Activated T-helper 9 cell treated with anti-CD3 and anti-CD28 coated beads, Interleukin-2, amount 50 U/mL, for 16 hours (primary cell): ENCODE results near the gene PRIMA1.

Experiments used
- DNase-seq: peaks from one replicate; pipeline ENCODE4 v3.0.0-alpha.2; 2020; ENCODE audit warnings: low read depth

The PRIMA1 gene

DNA sequence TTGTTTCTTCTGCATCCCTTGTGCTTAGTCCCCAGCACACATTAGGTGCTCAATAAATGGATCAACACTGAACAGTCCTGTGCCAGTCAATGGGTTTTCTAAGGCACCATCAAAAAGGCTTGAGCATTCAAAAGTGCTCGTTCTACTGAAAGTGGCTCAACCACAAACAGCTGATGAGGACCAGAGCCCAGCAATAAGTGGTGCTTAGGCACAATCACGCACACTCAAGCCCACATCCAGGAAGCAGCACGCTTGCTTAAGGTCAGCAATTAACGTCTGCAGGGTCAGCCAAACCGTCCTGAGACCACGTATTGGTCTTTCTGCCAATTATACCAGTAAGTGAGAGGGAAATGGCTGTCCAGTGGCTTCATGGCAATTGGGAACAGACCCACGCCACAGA lies 56.5 kb downstream of the PRIMA1 start:
- no peak for DNase-seq

- no peak for DNase-seq
These were observed 58.3 kb downstream of the PRIMA1 start for GRCh38 chr14:93729993-93730392.

GRCh38 chr14:93728651-93729016 lies 59.7 kb downstream of the PRIMA1 start:
- no peak for DNase-seq

DNA sequence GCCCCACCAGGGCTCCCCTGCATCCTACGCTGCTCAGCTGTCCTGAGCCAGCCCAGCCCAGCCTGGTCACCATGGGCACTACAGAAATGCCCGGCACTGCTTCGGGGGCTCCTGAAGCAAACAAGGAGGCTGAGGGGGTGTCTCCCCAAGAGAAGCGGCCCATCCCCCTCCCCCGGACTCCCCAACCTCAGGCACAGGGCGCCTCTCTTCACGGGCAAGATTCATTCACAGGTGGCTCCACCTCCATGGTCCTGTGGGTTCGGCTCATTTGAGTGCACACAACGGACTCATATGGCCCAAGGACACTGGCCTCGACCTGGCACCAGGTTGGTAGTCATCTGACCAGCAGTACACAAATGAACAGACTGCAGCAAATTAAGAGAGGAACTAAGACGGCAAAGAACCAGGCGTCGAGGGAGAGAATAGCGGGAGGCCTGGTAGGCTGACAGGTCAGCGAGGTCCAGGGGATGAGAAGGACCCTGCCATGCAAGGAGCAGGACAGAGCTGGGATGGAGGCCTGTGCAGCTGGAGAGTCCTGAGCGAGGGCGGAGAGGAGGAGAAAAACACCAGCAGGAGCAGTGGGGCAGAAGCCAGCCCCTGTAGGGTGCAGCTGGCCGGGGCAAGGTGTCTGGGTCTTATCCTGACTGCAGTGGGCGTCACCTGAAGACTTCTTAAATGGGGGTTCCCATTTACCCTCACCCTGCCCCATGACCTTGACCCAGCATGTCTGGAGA lies 60.2 kb downstream of the PRIMA1 start:
- DNase-seq = no peak

DNA sequence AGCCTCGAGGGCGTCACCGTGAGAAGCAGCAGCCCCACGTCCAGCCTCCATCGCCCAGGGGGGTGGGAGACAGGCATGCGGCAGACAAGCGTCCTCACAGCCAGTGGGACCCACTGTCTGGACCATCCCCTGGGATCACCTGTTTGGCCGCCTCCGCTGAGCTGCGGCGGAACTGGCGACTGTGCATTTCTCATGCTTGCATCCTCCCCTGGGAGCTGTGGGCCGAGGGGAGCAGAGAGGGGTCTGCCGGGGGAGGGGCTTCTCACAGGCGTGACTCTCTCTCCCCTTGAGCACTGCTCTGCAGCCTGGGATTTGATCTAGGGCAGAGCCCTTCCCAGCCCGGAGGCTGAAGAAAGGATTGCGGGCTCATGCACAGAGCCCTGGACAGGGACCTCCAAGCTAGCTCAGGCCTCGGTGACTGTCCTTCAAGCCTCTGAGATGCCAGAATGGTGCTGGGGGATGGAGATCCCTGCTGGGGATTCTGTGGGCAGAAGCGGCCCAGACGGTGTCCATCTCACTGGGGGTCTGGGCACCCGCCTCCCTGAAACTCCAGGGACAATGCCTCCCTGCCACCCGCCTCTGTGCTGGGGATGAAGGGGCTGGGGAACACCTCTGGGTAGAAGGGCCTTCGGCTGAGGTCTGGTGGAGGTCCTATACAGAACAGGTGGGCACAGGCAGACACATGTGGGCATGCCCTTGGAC lies 61.1 kb downstream of the PRIMA1 start:
- DNase-seq = no peak

- no peak for DNase-seq
These were observed 62.3 kb downstream of the PRIMA1 start for GRCh38 chr14:93725993-93726392.

GRCh38 chr14:93725002-93725582 lies 63.2 kb downstream of the PRIMA1 start:
- DNase-seq = no peak

- no peak for DNase-seq
These were observed 65.3 kb downstream of the PRIMA1 start for GRCh38 chr14:93723001-93723400.

DNA sequence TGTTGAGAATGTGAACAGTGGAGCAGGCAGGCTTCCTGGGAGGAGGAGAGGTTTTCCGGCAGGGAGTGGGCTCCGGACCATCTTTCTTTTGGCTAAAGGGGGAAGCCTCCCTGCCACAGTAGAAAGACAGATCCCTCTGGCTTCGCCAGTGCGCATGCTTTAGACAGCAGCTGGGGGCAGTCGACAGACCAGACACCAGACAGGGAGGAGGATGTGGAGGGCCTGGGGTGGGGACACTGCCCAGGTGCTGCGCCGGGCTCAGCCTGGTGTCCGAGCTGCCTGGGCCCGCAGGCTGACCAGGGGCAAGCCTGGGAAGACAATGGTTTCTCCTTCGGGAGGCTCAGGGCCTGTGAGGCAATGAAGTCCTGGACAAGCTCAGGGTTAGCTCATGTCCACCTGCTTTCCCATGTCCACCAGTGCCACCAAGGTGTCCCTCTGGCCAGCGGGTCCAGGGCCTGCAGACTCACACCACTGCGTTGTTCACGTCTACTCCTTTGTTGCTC lies 67.3 kb downstream of the PRIMA1 start:
- DNase-seq = no peak

DNA sequence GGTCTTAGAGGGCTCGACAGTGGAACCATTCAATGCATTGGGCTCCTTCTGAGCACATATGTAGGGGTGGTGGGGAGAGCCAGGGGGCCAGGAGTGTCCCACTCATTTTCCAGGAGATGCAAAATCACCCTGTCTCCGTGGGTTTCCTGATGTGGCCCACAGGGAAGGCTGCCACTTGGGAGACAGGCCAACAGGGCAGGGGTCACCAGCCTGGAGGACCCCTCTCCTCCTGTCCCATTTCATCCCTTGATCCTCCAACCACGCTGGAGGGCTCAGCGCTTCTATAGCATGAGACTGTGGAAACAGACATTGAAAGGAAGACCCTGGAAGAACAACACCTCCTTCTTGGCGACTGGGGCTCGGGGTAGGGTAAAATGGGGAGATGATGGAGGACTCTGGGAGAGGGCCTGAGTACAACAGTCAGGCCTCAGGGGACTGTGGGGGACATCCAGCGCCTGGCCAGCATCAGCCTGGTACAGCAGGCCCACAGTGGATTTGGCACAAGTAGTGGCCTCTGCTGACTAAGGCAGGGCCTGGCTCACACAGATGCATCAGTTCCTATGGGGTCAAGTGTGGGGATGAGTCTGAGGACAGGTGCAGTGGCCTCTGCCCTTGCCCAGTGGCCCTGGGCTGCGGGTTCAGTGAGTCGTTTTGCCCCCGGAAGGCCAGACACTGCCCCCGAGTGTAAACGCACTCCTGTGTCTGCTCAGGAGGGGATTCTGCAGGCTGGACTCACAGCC lies 68.0 kb downstream of the PRIMA1 start:
- no peak for DNase-seq

- DNase-seq = no peak
These were observed 69.0 kb downstream of the PRIMA1 start for GRCh38 chr14:93719256-93719655.

- DNase-seq = no peak
These were observed 70.5 kb downstream of the PRIMA1 start for GRCh38 chr14:93717668-93718320.

- DNase-seq = no peak
These were observed 71.3 kb downstream of the PRIMA1 start for GRCh38 chr14:93716746-93717667.

DNA sequence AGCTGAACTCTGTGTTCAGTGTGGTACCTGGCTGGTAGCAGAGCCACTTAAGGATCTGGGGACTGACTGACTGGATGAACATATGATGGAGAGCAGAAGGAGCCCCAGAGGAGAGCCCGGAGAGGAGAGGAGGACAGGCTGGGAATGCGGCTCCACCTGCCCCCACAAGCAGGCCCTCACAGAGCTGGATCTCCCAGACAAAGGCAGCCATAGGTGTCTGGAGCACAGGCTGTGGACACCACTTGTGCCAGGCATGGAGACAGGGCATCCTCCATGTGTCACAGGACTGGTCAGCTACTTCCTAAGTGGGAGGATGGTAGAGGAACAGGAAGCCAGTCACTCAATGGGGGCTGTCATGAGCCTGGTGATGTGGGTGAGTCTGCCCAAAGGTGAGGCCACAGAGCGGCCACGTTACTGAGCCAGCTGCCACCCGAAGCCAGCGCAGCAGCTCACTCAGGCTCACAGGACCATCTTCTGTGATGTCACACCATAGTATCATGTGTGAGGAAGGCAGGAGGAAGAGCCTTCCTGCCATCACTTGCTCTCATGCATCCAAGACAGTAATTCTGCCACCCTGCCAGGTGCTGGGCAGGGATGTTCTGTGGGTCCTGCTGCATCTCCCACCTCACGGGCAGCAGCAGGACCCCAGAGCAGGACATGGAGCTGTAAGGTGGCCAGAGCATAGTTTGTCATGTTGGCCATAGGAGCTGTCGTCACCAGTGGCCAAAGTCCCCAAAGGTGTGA lies 72.1 kb downstream of the PRIMA1 start:
- no peak for DNase-seq

GRCh38 chr14:93715279-93715927 lies 72.9 kb downstream of the PRIMA1 start:
- no peak for DNase-seq

DNA sequence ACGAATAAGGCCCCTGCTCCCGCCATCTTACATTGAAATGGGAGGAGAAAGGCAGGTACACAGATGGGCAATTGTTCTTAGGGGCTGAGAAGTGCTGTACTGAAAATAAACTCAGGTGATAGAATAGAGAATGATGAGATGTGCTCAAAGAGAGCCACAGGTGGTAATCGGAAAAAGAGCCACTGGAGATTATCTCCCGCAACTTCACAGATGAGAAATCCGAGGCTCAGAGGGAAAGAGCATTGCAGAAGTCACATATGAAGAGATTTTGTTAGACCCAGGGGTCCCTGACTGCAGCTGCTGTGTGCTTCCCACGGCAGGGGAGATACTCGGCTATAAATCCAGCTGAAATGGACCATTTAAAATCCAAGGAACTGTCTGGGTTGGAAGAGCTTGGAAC lies 73.7 kb downstream of the PRIMA1 start:
- DNase-seq = no peak

DNA sequence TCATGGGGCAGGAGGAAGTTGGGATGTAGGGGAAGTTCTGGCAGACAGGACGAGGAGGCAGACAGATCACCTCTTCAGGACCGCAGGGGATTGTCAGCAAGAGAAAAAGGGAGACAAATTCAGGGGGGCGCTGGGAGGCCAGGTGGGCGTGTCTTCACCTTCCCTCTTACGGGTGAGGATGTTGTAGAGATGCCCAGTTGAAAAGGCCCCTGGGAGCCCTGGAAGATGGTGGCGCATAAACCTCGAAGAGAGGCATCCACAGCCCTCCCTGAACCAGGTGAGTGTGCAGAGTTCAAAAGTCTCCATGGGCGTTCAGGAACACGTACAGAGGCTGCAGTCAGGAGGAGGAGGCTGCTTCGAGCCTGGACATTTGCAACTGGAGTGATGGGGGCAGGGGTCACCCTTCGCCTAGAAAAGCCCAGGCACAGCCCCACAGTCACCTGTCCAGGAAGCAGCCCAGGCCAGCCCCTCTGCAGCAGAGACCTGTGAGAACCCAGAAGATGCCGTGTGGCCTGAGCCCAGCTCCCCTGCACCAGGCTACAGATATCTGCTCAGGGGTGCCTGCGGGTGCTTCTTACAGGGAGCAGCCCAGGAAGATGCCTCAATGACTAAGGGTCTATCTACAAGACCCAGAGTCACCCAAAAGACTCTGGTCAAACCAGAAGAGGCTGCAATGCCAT lies 74.4 kb downstream of the PRIMA1 start:
- no peak for DNase-seq

DNA sequence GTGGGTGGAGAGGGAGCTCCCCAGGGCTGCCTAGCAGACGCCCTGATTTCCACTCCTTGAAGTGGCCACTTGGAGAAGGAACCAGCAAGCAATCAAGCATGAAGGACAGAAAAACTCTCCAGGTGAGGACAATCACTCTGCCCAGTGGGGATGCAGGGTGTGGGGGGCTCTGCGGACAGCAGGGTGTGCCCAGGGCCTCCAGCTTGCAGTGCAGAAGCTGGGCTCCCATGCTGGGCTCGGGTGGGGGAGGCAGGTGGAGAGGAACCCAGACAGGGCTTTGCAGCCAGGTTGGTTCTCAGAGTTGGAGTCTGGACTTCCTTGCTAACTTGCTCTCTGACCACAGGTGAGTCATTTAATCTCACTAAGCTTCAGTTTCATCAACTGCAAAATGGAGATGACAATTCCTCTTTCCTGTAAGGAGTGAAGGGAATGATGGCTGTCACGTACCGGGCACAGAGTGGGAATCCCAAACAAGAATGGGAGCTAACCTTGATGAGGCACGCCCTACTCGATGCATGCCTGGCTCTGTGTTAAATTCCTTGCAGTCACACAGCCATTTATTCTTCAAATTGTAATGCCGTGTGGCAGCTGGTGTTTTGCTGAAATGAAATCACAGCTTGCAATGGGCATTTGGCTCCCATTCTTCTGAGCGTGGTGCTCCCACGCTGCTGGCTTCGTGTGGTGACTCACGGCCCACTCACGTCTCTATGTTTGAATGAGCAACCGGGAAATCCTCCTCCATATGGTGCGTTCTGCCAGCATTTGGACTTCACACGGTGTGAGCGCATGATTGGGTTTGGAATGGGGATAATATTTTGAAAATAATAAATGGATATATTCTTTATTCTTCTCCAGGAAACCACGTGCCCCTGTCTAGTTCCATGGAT lies 75.2 kb downstream of the PRIMA1 start:
- no peak for DNase-seq
